NCI-H1105 treated with DMSO at 0.1 percent for 48 hours (cell line): Measurements from ENCODE around the gene ZNF891.

Experiments used
- DNase-seq: peaks from one replicate; lab custom pipeline; 2025; lab: John Stamatoyannopoulos, UW

The ZNF891 gene

DNA sequence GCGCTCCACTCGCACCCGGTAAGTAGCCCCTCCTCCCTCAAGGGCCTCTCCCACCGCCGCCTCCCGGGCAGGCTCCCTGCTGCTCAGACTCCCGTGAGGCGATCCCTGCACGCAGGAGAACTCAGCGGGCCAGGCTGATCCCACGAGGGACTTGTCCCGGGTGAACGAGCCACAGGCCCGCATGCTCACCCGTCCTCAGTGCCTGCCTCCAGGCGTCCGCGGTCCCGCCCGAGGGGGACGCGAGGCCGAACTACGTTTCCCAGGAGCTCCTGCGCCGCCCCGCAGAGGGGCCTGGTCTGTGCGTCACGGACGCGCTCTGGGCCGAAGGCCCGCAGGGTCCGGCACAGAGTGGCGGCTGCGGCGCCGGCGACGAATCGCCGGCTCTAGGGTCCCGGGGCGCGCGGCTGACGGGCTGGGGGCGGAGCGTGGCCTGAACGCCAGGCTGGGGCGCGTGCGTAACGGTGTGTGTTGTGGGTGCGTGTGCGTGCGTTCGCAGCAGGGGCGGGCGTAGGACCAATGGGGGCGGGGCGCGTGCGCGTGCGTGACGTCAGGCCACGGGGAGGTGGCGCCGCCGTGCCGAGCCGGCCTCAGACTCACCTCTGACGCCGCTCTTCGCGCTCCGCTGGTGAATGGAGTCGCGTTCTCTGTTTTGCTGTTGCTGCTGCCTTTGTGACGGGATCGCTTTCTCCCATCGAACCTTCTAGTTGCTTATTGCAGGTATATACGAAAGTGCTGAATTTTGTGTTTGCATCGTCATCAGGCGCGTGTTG lies at the start of gene ZNF891, which contains the start of gene ZNF10:
Gene ZNF891 (minus strand): TSS at position 237 of the 770 bp plus-strand sequence. CDS start 8,356 bp downstream, outside the sequence.
Gene ZNF10 (plus strand): TSS at position 590 of the 770 bp plus-strand sequence. CDS start 13,866 bp downstream, outside the sequence.
- peak; percentile 77 for DNase-seq

DNA sequence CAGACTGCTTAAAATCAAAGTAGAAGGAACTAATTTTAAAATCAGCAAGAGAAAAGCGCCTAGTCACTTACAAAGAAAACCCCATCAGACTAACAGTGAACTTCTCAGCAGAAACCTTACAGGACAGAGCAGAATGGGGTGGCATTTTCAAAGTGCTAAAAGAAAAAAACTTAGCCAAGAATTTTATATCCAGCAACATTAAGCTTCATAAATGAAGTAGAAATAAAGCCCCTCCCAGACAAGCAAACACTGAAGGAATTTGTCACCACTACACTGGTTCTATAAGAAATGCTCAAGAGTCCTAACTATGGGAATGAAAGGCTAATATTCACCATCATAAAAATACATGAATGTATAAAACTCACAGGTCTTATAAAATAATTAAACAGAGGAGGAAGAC lies 44.8 kb upstream of the ZNF891 start:
- no peak for DNase-seq

DNA sequence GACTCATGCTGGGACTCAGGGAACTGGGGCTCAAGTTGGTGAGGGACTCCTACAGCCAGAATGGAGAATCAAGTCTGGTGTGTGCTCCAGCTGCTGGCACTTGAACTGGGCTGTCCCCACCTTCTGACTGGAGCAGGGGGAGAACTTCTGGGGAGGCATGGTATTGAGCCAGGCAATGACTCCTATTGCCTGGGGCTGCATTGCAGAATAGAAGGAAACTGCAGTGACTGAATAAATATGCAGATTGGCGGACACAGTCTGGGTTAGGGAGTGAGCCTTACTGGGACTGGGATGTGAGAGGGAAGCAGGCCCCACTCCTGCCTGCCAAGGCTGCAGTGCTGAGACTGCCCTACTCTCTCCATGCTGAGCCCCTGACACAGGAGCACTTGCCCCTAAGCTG lies 42.4 kb upstream of the ZNF891 start:
- DNase-seq = no peak

DNA sequence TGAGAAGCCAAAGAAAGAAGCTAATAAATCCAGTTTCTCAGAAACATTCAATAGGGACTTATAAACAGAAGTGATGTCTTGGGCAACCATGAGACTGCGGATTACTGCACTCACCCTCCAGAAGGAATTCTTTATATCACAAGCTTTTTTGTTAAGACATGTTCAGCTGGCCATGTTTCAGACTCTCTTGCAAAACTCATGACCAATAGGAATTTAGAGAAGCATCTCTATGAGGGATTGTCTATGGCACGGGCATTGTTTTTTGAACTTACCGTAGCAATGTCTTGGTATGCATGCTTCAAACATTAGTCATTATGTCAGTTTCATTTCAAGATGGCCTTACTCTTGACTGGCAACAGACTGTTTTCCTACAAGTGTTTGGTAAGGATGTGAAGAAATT lies 35.7 kb upstream of the ZNF891 start:
- no peak for DNase-seq

DNA sequence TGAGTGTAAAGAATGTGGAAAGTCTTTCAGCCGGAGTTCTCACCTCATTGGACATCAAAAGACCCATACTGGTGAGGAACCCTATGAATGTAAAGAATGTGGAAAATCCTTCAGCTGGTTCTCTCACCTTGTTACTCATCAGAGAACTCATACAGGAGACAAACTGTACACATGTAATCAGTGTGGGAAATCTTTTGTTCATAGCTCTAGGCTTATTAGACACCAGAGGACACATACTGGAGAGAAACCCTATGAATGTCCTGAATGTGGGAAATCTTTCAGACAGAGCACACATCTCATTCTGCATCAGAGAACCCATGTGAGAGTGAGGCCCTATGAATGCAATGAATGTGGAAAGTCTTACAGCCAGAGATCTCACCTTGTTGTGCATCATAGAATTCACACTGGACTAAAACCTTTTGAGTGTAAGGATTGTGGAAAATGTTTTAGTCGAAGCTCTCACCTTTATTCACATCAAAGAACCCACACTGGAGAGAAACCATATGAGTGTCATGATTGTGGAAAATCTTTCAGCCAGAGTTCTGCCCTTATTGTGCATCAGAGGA lies 26.1 kb upstream of the ZNF891 start:
- no peak for DNase-seq

DNA sequence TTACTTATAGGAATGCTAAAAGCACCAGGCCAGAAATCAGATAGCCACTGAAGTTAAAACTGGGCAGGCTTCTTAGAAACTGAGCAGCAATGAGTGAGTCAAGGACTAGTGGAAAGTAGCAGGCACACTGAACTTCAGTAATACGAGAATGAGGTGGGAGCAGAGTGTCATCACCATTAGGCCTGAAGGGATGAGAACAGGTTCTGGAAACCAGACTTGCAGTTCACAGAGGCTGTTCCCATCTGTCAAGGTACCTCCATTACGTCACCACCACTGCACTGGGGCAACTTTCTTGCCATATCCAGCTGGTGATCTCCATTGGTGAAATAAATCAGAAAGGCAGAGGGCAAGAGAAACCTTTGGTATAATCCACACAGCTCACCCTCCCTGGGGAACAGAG lies 15.9 kb upstream of the ZNF891 start:
- no peak for DNase-seq

DNA sequence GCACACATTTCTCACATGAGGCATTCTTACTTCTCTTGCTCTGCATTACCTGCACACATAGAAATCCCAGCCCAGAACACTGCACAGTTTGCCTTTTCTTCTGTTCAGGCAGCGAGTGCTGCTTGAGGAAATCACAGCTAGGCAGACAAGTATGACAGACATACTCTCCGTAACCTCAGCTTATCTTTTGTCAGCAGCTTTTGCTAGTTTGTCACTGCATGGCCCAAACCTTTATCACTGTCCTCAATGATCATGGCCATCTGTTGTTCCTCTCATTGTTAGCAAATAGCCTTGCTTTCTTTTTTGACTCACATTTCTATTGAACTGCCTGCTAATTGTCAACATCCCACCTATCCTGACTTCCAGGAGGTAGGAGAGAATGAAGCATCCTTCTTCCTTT lies 5.7 kb upstream of the ZNF891 start:
- no peak for DNase-seq

DNA sequence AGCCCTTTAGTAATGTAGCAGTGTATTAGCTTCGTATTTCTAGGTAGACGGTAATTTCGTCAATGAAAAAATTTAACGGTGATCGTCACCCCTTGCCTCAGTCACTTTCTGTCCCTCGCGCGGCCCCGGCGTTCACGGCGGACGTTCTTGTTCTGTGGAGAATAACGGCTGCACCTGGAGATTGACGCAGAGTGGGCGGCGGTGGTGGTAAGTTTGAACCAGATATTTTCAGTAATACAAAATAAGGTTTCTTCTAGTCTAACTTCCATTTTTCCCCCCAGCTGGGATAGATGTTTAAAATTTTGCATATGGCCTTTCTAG lies 694 bp upstream of the ZNF891 start:
- no peak for DNase-seq

DNA sequence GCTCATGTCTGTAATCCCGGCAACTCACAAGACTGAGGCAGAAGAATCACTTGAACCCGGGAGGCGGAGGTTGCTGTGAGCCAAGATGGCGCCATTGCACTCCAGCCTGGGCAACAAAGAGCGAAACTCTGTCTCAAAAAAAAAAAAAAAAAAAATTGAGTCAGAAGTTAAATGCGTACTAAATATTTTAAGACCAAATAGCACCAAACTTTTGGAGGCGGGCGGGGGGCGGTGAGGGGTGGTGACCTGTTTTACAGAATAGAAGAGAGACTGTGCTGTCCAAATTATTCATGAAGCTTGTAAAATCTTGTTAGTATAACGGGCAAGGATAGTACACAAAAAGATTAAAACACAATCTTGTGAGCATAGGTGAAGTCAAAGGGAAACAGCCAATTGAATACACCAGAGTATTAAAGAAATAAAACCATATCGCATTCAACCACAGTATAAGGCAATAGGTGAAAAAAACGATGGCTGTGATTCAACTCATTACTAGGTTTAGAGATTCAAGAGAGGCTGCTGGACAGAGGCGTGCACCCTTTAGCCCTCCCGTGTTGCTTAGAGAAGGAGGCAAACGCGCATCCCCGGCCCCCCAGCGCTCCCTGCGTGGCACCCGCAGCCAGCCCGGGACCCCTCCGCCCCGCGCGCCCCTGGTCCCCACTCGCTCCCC lies 571 bp downstream of the ZNF891 start:
- DNase-seq = peak; percentile 25

DNA sequence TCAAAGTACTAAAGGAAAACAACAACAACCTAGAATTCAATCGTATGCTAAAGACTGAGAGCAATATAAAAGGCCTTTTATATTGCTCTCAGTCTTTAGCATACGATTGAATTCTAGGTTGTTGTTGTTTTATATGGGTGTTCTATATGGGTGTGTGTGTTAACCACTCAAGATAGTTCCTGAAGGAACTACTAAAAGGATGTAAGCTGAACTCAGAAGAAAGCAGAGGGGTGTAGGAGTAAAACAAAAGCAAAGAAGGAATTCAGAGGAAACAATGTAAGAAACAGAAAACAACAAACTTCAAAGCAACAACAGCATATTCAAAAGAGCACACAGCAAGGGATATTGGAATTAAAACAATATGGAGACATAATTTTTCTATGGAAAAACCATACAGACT lies 5.4 kb downstream of the ZNF891 start:
- DNase-seq = no peak

DNA sequence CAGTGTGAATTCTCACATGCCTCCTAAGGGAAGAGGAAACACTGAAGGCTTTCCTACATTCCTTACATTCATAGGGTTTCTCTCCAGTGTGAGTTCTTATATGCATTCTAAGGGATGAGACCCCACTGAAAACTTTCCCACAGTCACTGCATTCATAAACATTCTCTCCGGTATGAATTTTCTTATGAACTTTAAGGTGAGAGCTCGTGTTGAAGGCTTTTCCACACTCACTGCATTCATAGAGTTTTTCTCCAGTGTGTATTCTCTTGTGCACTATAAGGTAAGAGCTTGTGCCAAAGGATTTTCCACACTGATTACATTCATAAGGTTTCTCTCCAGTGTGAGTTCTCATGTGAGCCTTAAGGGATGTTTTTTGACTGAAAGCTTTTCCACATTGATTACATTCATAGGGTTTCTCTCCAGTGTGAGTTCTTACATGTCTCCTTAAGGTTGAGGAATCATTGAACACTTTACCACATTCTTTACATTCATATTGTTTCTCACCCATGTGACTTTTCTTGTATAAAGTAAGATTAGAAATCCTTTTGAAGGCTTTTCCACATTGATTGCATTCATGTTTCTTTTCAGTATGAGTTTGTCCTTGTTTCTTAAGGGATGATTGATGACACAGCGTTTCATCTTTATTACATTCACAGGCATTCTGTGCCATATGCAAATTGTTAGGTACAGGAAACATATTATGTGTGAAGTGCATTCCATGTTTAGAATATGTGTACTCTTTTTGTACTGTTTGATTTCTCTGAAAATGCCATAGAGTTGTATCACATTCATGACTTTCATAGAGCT lies 9.5 kb downstream of the ZNF891 start:
- DNase-seq = no peak

DNA sequence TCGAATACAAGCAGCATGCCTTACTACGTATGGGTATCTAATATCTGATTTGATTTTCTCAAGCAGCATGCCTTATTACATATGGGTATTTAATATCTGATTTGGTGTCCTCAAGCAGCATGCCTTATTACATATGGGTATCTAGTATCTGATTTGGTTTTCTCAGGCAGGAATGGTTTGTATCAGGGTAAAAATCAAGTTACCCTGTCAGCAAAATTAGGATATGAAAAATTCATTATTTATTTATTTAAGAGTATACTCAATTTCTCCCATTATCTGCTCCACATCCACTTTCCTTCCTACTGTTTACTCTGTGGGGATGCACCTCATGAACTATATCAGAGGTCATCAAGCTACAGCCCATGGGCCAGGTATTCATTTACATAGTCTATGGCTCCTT lies 21.9 kb downstream of the ZNF891 start:
- DNase-seq = no peak

DNA sequence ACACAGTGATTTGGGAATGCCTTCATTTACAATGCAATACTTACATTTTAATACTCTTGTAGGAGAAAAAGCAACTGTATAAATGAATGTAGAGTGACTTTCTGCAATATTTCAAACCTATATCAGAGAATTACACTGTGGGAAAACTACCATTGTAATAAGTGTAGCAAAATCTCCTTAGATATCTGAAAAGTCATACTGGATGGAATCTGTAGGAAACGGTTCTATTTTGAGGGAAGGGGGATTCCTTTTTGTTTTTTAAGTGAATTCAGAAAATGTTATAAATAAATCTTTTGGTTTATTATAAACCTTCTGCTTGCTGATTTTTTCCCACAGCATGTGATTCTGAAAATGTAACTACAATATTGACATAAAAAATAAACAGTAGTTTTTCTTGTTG lies 23.0 kb downstream of the ZNF891 start:
- no peak for DNase-seq

DNA sequence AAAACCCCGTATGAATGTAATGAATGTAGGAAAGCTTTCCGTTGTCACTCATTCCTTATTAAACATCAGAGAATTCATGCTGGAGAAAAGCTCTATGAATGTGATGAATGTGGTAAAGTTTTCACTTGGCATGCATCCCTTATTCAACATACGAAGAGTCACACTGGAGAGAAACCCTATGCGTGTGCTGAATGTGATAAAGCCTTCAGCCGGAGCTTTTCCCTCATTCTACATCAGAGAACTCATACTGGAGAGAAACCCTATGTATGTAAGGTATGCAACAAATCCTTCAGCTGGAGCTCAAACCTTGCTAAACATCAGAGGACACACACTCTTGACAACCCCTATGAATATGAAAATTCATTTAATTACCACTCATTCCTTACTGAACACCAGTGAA lies 23.8 kb downstream of the ZNF891 start:
- no peak for DNase-seq

DNA sequence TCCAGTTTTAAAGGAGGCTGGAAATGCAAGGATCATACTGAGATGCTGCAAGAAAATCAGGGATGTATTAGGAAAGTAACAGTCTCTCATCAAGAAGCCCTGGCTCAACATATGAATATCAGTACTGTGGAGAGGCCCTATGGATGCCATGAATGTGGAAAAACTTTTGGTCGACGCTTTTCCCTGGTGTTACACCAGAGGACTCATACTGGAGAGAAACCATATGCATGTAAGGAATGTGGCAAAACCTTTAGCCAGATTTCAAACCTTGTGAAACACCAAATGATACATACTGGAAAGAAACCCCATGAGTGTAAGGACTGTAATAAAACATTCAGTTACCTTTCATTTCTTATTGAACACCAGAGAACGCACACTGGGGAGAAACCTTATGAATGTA lies 24.5 kb downstream of the ZNF891 start:
- no peak for DNase-seq

DNA sequence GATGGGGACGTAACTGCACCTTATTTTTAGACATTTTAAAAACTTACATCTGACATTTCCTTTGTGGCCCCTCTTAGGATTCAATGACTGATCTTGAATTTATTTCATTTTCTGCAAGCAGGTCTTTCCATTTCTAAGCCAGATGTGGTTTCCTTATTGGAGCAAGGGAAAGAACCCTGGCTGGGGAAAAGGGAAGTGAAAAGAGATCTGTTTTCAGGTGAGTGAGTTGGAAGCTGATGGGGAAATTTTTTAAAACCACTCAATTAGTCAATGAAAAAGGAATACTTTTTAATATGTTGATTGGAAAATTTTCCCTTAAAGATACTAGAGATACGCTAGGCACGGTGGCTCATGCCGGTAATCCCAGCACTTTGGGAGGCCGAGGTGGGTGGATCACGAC lies 46.7 kb downstream of the ZNF891 start:
- DNase-seq = no peak

DNA sequence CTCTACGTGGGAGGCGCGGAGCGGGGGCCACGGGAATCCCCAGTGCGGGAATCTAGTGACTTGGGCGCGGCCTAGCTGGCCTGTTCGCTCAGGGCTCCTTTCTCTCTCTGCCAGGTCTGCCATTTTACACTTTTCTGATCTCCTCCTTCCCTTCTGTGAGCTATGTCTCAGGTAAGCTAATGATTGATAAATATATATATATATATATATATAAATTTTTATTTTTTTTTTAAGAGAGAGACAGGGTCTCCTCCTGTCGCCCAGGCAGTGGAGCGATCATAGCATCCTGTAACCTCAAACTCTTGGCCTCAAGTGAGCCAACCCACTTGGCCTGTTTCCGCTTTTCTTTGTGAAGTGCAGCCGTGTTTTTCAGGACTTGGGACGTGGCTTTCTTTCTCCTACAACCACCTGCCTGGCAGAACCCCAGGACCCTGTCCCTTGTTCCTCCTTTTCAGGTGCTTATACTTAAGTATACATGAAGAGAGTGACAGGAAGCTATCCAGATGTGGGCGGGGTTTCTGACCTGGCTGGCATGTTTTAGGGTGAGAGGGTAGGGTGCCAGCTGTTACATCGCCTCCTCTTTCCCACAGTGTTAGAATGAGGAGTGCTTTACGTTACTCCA lies 48.8 kb downstream of the ZNF891 start:
- no peak for DNase-seq

DNA sequence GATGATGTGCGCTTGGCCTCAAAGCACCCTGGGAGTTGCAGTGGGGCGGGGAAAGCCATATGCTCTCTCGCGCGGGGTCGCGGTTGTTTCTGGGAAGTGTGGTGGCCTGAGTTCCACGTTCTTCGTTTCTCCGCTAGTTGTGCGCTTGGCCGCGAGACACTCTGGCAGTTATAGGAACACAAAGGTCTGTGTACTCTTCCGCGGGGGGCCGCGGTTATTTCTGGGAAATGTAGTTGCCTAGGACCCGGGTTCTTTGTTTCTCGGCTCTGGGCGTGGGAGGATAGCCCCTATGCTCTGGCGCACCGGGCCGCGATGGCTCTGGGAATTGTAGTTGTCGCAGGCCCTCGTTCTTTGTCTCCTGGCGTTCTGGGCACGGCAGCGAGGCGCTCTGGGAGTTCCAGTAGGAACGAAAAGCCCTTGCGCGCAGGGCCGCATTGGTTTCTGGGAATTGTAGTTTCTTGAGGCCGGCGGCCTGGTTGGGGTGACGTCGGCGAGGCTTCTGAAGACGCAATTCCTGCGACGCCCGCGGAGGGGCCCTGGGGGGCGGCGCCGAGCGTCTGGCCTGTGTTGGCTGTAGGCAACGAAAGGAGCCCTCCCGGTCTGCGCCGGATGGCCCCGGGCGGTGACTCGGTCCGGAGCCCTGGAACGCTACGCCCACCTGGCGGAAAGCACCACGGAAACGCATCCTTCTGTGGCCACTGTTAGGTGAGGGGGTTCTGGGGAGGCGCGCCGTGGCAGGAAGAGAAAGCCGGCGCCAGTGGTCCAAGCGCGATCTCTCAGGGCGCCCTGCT lies 49.5 kb downstream of the ZNF891 start, which contains the start of gene ZNF140:
Gene ZNF140 (plus strand): TSS at position 556 of the 791 bp plus-strand sequence. CDS start 398 bp downstream, outside the sequence.
- peak; percentile 99 for DNase-seq

DNA sequence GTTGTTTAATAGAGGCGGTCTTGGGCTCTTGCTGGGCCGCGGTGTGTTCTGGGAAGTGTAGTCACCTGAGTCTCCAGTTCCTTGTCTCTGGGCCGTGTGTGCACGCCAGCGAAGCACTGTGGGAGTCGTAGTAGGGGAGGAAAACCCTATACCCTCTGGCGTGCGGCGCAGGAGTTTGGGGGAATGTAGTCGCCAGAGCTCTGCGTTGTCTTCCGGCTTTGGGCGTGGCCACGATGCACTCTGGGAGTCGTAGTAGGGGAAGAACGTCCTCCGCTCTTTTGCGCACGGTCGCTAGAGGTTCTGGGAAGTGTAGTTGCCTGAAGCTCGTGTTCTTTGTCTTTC lies 50.1 kb downstream of the ZNF891 start:
- peak; percentile 99 for DNase-seq

DNA sequence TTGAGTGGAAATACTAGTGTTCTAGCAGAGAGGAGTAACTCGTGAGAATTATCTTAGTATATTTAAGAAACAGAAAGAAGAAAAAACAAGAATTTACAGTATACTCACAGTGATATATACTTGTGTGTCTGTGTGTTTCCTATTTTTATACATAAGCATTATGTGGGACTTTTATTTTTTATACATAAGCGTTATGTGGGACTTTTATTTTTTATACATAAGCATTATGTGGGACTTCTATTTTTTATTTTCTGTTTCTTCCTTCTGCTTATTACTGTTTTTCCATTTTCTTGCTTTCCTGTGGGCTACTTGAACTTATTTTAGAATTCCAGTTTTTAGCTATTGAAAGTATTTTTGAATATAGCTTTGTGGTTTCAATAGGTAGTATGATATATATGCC lies 56.2 kb downstream of the ZNF891 start:
- no peak for DNase-seq

DNA sequence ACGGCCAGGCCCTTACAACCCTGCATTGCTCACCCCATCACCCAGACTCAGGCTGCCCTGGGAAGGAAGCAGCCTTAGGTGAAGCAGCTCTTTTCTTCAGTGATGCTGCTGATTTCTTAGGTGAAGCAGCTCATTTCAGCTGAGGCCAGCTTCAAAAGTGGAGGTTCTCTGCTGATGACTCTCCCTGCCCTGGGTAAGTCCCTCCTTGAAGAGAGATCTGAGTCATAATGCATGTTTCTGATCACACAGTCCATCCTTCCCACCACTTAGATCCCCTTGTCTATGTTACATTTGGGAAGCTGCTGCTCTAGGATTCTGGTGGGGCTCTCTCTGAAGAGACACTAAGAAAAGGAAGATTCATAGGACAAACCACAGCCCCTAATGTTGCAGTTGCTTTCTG lies 66.5 kb downstream of the ZNF891 start:
- no peak for DNase-seq
